Bronchial epithelial cell (primary cell): ENCODE data around the gene VN1R5. TPM values are rescaled to one million over a fixed set of nuclear protein-coding genes. Genes with fewer than 3 reads are reported as not detected.
A peak's percentile ranks its signal among the peaks of the same experiment; 100 is the strongest.

ENCODE experiments used
- DNase-seq: peaks from one replicate; pipeline ENCODE4 v3.0.0-alpha.2; 2010; ENCODE audit warnings: low read depth
- FAIRE-seq: peaks from 2 replicates; lab custom pipeline; 2011; peaks lifted over from hg19 to GRCh38; lab: Jason Lieb, UNC
- H3K27me3 ChIP-seq: 2 replicates; pipeline ENCODE4 v1.5.1; 2011; ENCODE audit warnings: low read length; ENCODE audit not compliant: control insufficient read depth, insufficient read depth
- H3K36me3 ChIP-seq: 2 replicates; pipeline ENCODE4 v1.5.1; 2011; ENCODE audit warnings: low read length; ENCODE audit not compliant: control insufficient read depth, insufficient read depth
- H3K4me3 ChIP-seq: 2 replicates; pipeline ENCODE4 v1.5.1; 2011; ENCODE audit warnings: mild to moderate bottlenecking, low read depth, low read length, control low read depth
- CTCF ChIP-seq: IDR thresholded peaks from 2 replicates; pipeline ENCODE4 v1.5.1; 2011; ENCODE audit warnings: mild to moderate bottlenecking, moderate library complexity, low read length, control low read depth, inconsistent platforms; ENCODE audit not compliant: insufficient read depth, severe bottlenecking
- total RNA-seq: library from RNA; depleted of rRNA; stranded (reverse); fragments of >200 nt; gene quantifications from 2 replicates; pipeline ENCODE4 v1.2.1, GENCODE V29; 2014

Gene VN1R5
- total RNA-seq, 1 donor from 2014 or later, result not detected

- FAIRE-seq (no peak), DNase-seq (peak; percentile 10)
- Histone ChIP-seq H3K4me3 (no peak overlapping the region), H3K27me3 (no peaks in the 10 kb centered on the region), H3K36me3 (no peaks in the 10 kb centered on the region)
- no peak for TF ChIP-seq CTCF
Observed at GRCh38 chr1:247266053-247266452, 10.2 kb downstream of the VN1R5 start.

- no peak for TF ChIP-seq CTCF
- FAIRE-seq (no peak), DNase-seq (no peak)
- Histone ChIP-seq H3K36me3 (no peaks in the 10 kb centered on the region), H3K27me3 (no peaks in the 10 kb centered on the region), H3K4me3 (no peak overlapping the region)
Observed at GRCh38 chr1:247268390-247269045, 12.6 kb downstream of the VN1R5 start.

- H3K4me3 ChIP-seq, result no peak overlapping the region
- no peaks in the 10 kb centered on the region for H3K27me3 ChIP-seq
- TF ChIP-seq CTCF, result no peak
- FAIRE-seq, result no peak
- H3K36me3 ChIP-seq, result no peaks in the 10 kb centered on the region
- no peak for DNase-seq
Observed at GRCh38 chr1:247269133-247269532, 13.3 kb downstream of the VN1R5 start.

GRCh38 chr1:247270003-247270402 is 14.1 kb downstream of the VN1R5 start:
- no peak for FAIRE-seq
- no peaks in the 10 kb centered on the region for H3K36me3 ChIP-seq
- no peak overlapping the region for H3K4me3 ChIP-seq
- H3K27me3 ChIP-seq, result no peaks in the 10 kb centered on the region
- DNase-seq, result no peak
- no peak for TF ChIP-seq CTCF

GRCh38 chr1:247273013-247273412 is 17.1 kb downstream of the VN1R5 start:
- DNase-seq (no peak), FAIRE-seq (peak; percentile 7)
- H3K4me3 ChIP-seq, result no peak overlapping the region
- H3K27me3 ChIP-seq, result no peaks in the 10 kb centered on the region
- no peaks in the 10 kb centered on the region for H3K36me3 ChIP-seq
- no peak for TF ChIP-seq CTCF
